Esophagus squamous epithelium (tissue), 4 donors: Measurements from ENCODE around the gene ZNF609.

Experiments
- POLR2A ChIP-seq, 4 donors: fragments of 450-650 bp; IDR thresholded peaks; one replicate each; pipeline ENCODE4 v1.6.1; 2017; ENCODE audit warnings: antibody characterized with exemption in 4 of 4, mild to moderate bottlenecking in 4 of 4, moderate library complexity in 3 of 4
- TF ChIP-seq, protein P1 (sequence below), 6 experiments: fragments of 450-650 bp in 4 of 6; fragments of 200-600 bp in 2 of 6; sonication (generic) in 2 of 6; IDR thresholded peaks; one replicate each; pipeline ENCODE4 v1.5.1; 2016 to 2019; ENCODE audit warnings: antibody characterized with exemption in 6 of 6, mild to moderate bottlenecking in 4 of 6, moderate library complexity in 4 of 6

- TF ChIP-seq, protein P1, sequence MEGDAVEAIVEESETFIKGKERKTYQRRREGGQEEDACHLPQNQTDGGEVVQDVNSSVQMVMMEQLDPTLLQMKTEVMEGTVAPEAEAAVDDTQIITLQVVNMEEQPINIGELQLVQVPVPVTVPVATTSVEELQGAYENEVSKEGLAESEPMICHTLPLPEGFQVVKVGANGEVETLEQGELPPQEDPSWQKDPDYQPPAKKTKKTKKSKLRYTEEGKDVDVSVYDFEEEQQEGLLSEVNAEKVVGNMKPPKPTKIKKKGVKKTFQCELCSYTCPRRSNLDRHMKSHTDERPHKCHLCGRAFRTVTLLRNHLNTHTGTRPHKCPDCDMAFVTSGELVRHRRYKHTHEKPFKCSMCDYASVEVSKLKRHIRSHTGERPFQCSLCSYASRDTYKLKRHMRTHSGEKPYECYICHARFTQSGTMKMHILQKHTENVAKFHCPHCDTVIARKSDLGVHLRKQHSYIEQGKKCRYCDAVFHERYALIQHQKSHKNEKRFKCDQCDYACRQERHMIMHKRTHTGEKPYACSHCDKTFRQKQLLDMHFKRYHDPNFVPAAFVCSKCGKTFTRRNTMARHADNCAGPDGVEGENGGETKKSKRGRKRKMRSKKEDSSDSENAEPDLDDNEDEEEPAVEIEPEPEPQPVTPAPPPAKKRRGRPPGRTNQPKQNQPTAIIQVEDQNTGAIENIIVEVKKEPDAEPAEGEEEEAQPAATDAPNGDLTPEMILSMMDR (IDR thresholded peaks at IDR 0.05) = no peak
- TF ChIP-seq POLR2A (IDR thresholded peaks at IDR 0.05) = no peak
Observed at GRCh38 chr15:64528871-64529270, 68.5 kb downstream of the ZNF609 start.
